Stomach smooth muscle (tissue), 2 donors: ENCODE data around the gene PLEKHO1.
"Not testable (repeated sequence)": the region's sequence is repeated elsewhere in the genome, so short reads cannot be mapped to it uniquely, and the experiment has no call there.

Experiments used
- H3K27ac ChIP-seq: one replicate; pipeline ENCODE4 v1.7.0; 2013; ENCODE audit warnings: mild to moderate bottlenecking, low read length, inconsistent platforms
- H3K27me3 ChIP-seq, 2 donors: one replicate each; pipeline ENCODE4 v1.7.0; 2013; ENCODE audit warnings: low read length in 2 of 2; ENCODE audit not compliant: insufficient read depth in 2 of 2, control insufficient read depth in 1 of 2
- H3K36me3 ChIP-seq, 2 donors: one replicate each; pipeline ENCODE4 v1.7.0; 2013; ENCODE audit warnings: low read length in 2 of 2; ENCODE audit not compliant: control insufficient read depth in 2 of 2, insufficient read depth in 2 of 2
- H3K4me1 ChIP-seq: one replicate; pipeline ENCODE4 v1.7.0; 2013; ENCODE audit warnings: low read length; ENCODE audit not compliant: control insufficient read depth, insufficient read depth
- H3K4me3 ChIP-seq, 2 donors: one replicate each; pipeline ENCODE4 v1.7.0; 2013; ENCODE audit warnings: low read length in 2 of 2
- H3K9ac ChIP-seq, 2 donors: one replicate each; pipeline ENCODE4 v1.7.0; 2013; ENCODE audit warnings: low read length in 2 of 2, mild to moderate bottlenecking in 1 of 2
- H3K9me3 ChIP-seq, 2 donors: one replicate each; pipeline ENCODE4 v1.7.0; 2013; ENCODE audit warnings: low read length in 2 of 2; ENCODE audit not compliant: control insufficient read depth in 2 of 2
- donor health status: healthy.
- donor health status: Pancreatic carcinoma.

PLEKHO1 gene

DNA sequence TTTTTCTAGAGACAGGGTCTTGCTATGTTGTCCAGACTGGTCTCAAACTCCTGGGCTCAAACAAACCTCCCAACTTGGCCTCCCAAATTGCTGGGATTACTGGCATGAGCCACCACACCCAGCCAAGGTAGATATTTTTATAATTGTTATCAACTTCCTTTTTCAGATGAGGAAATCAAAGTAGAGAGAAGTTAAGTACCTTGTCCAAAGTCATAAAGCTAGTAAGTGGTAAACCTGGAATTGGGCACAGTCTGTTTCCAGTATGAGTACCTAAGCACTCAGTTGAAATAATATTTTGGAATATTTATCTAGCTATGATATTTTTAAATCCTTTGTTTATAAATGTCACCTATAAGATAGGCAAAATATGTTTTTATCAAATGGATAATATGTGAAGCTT is 22.3 kb upstream of the PLEKHO1 start:
- peaks cover 2 to 4% of the 10 kb centered on the region in 2 donors for H3K36me3 ChIP-seq
- H3K9ac ChIP-seq: no peak overlapping the region
- no peak overlapping the region for H3K27ac ChIP-seq
- no peak overlapping the region for H3K4me3 ChIP-seq
- no peaks in the 10 kb centered on the region for H3K9me3 ChIP-seq
- no peaks in the 10 kb centered on the region for H3K27me3 ChIP-seq
- H3K4me1 ChIP-seq: no peaks in the 10 kb centered on the region

GRCh38 chr1:150127868-150128267 is 21.8 kb upstream of the PLEKHO1 start:
- H3K36me3 ChIP-seq: peaks cover 2 to 4% of the 10 kb centered on the region in 2 donors
- no peaks in the 10 kb centered on the region for H3K4me1 ChIP-seq
- H3K27ac ChIP-seq: no peak overlapping the region
- H3K9ac ChIP-seq: no peak overlapping the region
- no peak overlapping the region for H3K4me3 ChIP-seq
- no peaks in the 10 kb centered on the region for H3K9me3 ChIP-seq
- no peaks in the 10 kb centered on the region for H3K27me3 ChIP-seq

DNA sequence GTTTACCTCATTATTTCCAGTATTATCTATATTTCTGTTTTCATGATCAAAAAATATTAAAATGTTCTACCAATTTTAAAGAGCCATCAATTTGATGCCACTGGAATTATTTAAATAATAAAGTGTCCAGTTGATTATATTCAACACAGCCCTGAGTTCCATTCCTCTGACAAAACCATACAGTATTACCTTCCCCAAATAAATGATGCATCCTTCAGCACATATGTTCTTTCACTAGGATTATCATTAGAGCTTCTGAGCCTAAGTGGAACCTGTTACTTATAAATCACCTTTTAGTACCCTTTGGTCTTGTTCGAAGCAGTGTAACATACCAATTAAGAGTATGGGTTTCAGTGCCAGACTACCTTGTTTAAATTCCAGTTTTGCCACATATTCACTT is 17.3 kb upstream of the PLEKHO1 start:
- Histone ChIP-seq H3K4me3 (no peak overlapping the region), H3K27me3 (no peaks in the 10 kb centered on the region), H3K9ac (no peak overlapping the region), H3K4me1 (no peaks in the 10 kb centered on the region), H3K9me3 (no peaks in the 10 kb centered on the region), H3K36me3 (no peaks in the 10 kb centered on the region), H3K27ac (no peak overlapping the region)

- no peaks in the 10 kb centered on the region for H3K27me3 ChIP-seq
These were observed 15.2 kb upstream of the PLEKHO1 start for GRCh38 chr1:150134537-150134936.

DNA sequence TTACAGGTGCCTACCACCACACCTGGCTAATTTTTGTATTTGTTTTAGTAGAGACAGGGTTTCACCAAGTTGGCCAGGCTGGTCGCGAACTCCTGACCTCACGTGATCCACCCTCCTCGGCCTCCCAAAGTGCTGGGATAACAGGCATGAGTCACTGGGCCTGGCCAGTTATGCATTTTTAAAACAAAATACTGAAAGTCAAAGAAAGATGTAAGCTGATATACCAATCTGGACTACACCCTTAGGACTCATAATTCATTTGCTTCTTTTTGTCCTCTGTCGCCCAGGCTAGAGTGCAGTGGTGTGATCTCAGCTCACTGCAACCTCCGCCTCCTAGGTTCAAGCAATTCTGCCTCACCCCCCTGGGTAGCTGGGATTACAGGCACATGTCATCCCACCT is 14.3 kb upstream of the PLEKHO1 start:
- not testable (repeated sequence) for H3K27me3 ChIP-seq, H3K9ac ChIP-seq, H3K4me3 ChIP-seq, H3K9me3 ChIP-seq, H3K27ac ChIP-seq, H3K4me1 ChIP-seq, H3K36me3 ChIP-seq

More at GRCh38 chr1:150134537-150134936, 15.2 kb upstream of the PLEKHO1 start:
- Histone ChIP-seq H3K4me3 (no peak overlapping the region), H3K9ac (no peak overlapping the region), H3K36me3 (no peaks in the 10 kb centered on the region), H3K9me3 (no peaks in the 10 kb centered on the region), H3K4me1 (no peaks in the 10 kb centered on the region), H3K27ac (no peak overlapping the region)

GRCh38 chr1:150138044-150138443 is 11.7 kb upstream of the PLEKHO1 start:
- H3K27me3 ChIP-seq: no peaks in the 10 kb centered on the region
- H3K36me3 ChIP-seq: no peaks in the 10 kb centered on the region
- H3K4me3 ChIP-seq: no peak overlapping the region
- H3K4me1 ChIP-seq: no peaks in the 10 kb centered on the region
- no peak overlapping the region for H3K9ac ChIP-seq
- no peaks in the 10 kb centered on the region for H3K9me3 ChIP-seq
- no peak overlapping the region for H3K27ac ChIP-seq

GRCh38 chr1:150141452-150141851 is 8.3 kb upstream of the PLEKHO1 start:
- no peak overlapping the region for H3K4me3 ChIP-seq
- H3K27ac ChIP-seq: no peak overlapping the region
- H3K9me3 ChIP-seq: no peaks in the 10 kb centered on the region
- H3K4me1 ChIP-seq: no peaks in the 10 kb centered on the region
- H3K9ac ChIP-seq: no peak overlapping the region
- H3K36me3 ChIP-seq: peaks cover 3 to 4% of the 10 kb centered on the region in 2 donors
- H3K27me3 ChIP-seq: no peaks in the 10 kb centered on the region

DNA sequence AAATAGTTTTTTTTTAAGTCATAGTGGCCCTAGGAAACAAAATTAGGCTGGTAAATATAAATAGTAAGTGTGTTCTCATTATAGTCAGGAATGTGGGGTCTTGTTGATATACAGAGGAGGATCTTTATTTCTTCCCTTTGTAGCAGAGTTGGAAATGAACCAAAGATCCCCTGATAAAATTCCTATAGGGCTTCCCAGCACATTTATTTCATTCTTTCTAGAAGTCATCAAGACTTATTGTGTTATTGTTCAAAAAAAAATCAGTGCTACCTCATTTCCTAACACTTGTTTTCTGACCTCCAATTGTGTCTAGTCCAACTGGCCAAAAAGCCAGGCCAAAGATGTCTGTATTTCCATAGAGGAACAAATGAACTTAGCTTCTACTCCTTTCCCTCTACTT is 7.6 kb upstream of the PLEKHO1 start:
- H3K27ac ChIP-seq: no peak overlapping the region

DNA sequence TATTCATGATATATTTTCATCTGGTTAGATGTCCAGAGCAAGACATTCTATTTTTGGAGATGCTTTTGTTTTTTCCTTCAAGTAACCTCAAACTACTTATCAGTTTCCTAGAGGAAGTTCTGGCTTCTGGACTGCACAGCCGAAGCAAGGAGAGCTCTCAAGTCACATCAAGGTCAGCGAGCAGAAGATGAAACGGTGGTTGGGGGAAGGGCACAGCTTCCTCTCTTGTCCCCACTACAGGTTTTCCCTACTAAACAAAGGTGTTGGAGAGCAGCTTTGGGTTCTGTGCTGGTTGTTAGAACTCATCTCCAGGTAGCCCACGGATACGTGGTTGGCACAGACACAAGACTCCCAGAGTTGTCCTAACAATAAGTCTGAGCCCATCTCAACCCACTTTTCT is 5.1 kb upstream of the PLEKHO1 start:
- H3K9ac ChIP-seq: no peak overlapping the region
- no peak overlapping the region for H3K27ac ChIP-seq
- peaks cover 9% of the 10 kb centered on the region for H3K4me1 ChIP-seq
- no peaks in the 10 kb centered on the region for H3K27me3 ChIP-seq
- no peak overlapping the region for H3K4me3 ChIP-seq
- no peaks in the 10 kb centered on the region for H3K9me3 ChIP-seq
- H3K36me3 ChIP-seq: peaks cover 3 to 4% of the 10 kb centered on the region in 2 donors

More for the DNA sequence above, 7.6 kb upstream of the PLEKHO1 start:
- no peak overlapping the region for H3K4me3 ChIP-seq
- H3K36me3 ChIP-seq: peaks cover 3 to 4% of the 10 kb centered on the region in 2 donors
- H3K4me1 ChIP-seq: peaks cover 3% of the 10 kb centered on the region
- H3K9me3 ChIP-seq: no peaks in the 10 kb centered on the region
- no peak overlapping the region for H3K9ac ChIP-seq
- no peaks in the 10 kb centered on the region for H3K27me3 ChIP-seq

DNA sequence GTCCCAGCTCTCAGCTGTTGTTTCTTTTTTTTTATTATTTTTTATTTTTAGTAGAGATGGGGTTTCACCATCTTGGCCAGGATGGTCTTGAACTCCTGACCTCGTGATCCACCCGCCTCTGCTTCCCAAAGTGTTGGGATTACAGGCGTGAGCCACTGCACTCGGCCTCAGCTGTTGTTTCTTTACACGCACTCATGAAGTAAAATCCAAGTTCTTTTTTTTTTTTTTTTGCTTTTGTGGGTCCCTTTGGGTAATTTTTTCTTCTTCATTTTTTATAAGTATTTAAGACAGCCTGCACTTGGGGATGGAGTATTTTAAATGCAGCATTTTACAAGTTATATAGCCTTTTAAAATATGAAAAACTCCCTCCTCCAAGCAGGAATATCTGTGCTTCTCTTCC is 3.7 kb upstream of the PLEKHO1 start:
- not testable (repeated sequence) for H3K36me3 ChIP-seq, H3K9me3 ChIP-seq, H3K4me3 ChIP-seq, H3K9ac ChIP-seq, H3K27me3 ChIP-seq, H3K4me1 ChIP-seq, H3K27ac ChIP-seq

GRCh38 chr1:150146849-150147542 is 2.7 kb upstream of the PLEKHO1 start:
- peak overlapping the region; percentile 37 for H3K27ac ChIP-seq
- H3K4me3 ChIP-seq: no peak overlapping the region
- H3K9ac ChIP-seq: no peak overlapping the region
- H3K9me3 ChIP-seq: no peaks in the 10 kb centered on the region
- H3K36me3 ChIP-seq: peaks cover 10 to 13% of the 10 kb centered on the region in 2 donors
- H3K27me3 ChIP-seq: no peaks in the 10 kb centered on the region
- H3K4me1 ChIP-seq: peaks cover 10% of the 10 kb centered on the region
